NCI-H1930 (cell line): Measurements from ENCODE around the gene ALG2.
A peak's percentile ranks its signal among the peaks of the same experiment; 100 is the strongest.

Experiments used
- DNase-seq, 2 experiments: peaks; one replicate each; lab custom pipeline; 2025; lab: John Stamatoyannopoulos, UW

ALG2 gene

GRCh38 chr9:99221621-99222415 lies at the start of gene ALG2, which contains the start of gene SEC61B:
Gene ALG2 (minus strand): TSS chr9:99221942. CDS start chr9:99221894, 48 bp downstream.
Gene SEC61B (plus strand): TSS chr9:99222282. CDS start chr9:99222364, 82 bp downstream.
- peak; percentile 82 to 92 for DNase-seq

GRCh38 chr9:99270491-99270890 lies 48.7 kb upstream of the ALG2 start:
- no peak for DNase-seq

DNA sequence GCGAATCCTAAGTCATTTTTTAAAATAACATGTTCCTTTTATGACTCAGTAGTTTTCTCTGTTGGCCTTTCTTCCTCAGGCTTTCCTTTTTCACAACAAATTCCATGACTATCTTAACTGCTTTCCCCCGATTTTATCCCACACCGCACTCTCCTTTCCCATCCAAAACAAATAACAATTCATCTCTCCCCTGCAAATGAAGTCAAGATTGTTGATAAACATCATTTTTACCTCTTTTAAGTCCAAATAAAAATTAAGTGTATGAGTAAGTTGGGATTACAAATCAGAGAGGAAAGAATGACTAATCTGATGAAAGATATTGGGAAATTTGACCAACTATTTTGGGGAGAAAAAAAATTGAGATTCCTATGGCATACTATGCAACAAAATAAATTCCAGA lies 47.7 kb upstream of the ALG2 start:
- no peak for DNase-seq

DNA sequence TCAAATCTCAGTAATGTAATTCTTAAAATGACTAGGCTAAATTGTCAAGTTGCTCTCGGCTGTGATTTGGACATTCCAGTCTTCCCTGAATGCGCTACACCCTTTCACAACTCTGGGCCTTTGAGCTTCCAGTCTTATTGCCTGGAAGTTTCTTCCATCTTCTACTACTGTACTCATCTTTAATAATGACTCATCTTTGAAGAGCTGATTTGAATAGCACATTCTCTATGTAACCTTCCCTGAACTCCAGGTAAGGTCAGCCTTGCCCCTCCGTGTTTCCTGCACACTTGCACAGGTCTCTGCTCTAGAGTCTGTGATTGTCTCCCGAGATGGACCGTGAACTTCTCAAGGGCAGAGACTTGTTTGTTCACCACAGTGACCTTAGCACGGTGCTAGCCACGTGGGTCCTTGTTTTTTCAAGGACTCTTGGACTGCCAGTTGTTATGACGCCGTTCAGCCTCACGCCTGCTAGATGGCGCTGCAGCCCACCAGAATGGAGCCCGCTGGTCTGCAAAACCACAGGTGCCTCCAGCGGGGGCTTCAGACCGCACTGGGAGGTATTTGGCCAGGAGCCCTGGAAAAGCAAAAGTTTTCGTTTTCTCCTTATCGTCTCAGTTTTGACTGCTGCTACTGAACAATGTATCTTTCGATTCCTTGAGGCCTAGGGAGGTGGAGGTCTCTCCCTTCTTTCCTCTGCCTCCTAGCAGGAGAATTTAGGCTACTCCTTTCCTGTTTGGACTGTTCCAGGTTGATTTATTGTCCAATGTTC lies 44.7 kb upstream of the ALG2 start:
- peak; percentile 33 to 59 for DNase-seq

DNA sequence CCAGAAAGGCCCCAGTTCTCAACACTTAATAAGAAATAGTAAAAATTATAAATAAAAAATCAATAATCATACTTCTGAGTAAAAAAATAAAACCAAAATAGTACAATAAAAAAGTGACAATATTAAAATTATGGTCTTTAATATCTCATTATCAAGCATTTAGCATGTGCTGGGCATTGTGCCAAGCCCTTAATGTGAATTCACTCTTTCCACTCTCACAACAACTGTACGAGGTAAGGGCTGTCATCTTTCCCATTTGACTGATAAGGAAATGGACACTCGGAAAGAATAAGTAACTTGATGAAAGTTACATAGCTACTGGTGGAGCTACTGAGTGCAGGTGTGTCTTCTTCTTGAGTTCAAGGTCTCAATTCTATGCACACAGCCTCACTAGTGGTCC lies 43.9 kb upstream of the ALG2 start:
- DNase-seq, result no peak

GRCh38 chr9:99264070-99264680 lies 42.4 kb upstream of the ALG2 start:
- no peak for DNase-seq

DNA sequence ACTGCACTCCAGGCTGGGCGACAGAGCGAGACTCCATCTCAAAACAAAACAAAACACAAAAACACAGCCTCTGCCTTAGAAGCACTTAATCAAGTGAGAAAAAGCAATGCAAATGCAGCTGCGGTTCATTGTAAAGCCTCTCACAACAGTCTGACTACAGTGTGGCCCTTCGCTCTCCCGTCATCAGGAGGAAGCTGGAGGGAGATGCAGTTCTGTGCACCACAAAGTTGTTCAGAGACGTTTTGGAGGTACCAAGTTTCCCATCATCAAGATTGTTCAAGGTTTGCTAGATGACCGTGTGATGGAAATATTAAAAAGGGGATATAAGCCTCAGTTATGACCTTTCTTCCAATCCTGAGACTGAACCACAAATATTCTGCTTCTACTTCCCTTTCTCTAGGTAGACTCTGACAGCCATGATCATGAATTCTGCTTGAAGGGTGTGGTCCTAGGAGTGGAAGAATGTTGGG lies 41.2 kb upstream of the ALG2 start:
- no peak for DNase-seq

- no peak for DNase-seq
Observed at GRCh38 chr9:99261923-99262322, 40.2 kb upstream of the ALG2 start.

DNA sequence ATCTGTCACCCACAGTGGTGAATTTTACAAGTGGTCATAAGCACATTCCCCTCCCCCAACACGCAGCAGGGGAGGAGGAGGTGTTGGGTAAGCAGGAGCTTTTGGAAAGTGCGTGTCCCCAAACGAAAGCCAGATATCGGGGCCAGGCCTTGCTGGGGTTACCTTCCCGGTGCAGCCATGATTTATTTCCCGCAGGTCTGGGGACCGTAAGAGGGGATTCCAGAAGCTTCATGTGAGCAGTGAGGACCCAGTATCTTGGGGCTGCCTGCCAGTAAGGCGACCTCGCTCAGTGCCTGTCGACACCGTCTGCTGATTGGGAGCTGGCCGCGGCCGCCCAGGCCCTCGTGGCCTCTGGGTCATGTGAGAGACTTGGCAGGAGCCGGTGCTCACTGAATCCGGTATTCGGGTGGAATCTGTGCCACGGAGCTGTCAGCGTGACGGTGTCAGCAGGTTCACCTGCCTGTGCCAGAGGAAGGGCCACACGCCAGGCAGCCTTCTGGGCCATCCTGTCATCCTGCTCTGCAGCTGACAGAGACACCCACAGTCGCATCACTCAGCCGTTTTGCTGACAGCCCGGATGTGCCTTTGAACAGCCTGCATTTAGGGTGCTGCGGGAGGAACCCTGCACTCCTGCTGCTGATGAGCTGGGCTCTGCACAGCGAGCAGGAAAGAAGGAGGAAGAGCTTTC lies 37.6 kb upstream of the ALG2 start:
- DNase-seq, result no peak

DNA sequence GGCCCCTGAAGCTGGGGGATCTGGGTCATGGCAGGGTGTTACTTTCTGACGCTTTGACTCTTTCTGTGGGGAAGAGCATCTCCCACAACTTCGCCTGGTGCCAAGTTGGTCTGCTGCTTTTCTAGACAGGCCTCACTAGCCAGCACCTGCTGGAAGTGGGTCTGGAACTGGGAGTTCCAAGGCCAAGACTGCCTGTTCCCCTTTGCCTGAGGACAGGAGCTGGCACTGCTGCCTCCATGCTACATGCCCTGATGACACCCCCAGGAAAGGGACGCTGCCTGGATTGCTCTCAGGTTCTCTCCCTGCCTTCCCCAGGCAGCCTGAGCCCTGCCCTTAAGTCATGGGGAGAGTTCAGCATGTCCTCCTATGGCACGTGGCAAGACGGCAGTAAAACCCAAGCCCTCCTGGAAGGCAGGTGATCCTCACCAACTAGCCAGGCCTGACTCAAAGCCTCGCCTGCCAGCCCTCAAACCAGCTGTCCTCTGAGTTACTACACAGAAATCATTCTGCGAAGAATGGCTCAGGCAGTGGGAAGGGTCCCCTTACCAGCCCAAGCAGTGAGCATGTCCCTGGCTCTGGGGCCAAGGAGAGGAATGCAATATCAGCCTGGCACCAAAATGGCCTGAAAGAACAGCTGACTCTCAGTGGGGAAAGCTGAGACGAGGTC lies 36.1 kb upstream of the ALG2 start:
- no peak for DNase-seq

- DNase-seq, result no peak
Observed at GRCh38 chr9:99255651-99256050, 33.9 kb upstream of the ALG2 start.

GRCh38 chr9:99253772-99254431 lies 32.2 kb upstream of the ALG2 start:
- no peak for DNase-seq

DNA sequence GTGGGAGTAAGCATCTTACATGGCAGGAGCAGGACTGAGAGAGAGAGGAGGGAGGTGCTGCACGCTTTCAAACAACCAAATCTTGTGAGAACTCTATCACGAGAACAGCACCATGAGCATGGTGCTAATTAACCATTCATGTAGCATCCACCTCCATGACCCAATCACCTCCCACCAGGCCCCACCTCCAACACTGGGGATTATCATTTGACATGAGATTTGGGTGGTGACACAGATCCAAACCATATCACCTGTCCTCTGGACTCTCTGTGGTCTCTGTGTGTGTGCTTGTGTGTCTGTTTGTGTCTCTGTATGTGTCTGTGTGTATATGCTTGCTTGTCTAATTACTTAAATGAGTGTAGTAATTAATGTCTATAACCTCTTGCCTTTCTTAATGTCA lies 31.4 kb upstream of the ALG2 start:
- no peak for DNase-seq

GRCh38 chr9:99251157-99251556 lies 29.4 kb upstream of the ALG2 start:
- no peak for DNase-seq

DNA sequence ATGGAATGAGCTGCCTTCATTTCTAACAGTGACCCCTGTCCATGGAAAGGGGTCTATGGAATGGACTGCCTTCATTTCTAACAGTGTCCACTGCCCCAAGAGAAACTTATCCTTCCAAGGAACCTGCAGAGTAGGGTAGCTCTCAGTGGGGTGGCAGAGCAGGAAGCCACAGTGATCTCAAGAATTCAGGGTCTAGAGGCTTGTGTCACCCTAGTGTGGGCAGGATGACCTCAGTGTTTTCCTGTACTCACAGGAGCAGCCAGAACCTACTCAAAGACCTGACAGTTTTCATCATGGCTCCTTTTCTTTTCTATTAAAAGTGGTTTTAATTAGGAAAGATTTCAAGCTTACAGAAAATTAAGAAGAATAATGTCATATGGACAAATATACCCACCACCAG lies 27.9 kb upstream of the ALG2 start:
- no peak for DNase-seq

- no peak for DNase-seq
Observed at GRCh38 chr9:99244344-99245260, 22.9 kb upstream of the ALG2 start.

GRCh38 chr9:99241106-99241505 lies 19.4 kb upstream of the ALG2 start:
- no peak for DNase-seq

DNA sequence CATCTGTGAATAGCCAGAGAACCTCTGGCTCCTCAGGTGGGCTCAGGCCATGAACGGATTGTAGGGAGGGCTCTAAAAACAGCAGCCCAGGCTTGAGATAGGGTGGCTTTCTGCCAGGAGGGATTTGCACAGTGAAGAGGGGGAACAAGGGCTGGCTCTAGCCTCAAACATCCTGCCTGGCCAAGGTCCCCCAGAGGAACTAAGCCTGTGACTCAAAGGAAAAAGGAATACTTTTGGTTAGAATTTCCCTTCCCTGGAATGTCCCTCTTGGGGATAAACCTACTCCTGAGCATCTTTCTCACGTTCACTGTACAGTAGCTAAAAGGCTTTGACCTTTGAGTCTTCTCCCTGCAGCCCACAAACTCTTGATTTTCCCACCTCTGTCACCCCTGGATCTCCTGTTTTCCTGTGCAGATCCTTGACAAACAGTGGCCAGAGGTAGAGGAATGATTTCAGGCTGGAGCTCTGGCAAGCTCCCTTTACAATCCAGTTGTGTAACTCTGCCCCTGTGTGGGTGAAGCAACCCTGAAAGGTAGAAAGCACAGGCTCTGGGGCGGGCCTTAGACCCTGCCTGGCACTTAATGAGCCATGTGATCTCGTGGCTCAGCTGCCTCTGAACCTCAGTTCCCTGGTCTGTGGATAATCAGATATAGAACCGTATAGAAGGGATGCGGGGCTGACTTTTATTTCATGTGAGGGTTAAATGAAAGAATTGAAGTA lies 17.8 kb upstream of the ALG2 start:
- no peak for DNase-seq

DNA sequence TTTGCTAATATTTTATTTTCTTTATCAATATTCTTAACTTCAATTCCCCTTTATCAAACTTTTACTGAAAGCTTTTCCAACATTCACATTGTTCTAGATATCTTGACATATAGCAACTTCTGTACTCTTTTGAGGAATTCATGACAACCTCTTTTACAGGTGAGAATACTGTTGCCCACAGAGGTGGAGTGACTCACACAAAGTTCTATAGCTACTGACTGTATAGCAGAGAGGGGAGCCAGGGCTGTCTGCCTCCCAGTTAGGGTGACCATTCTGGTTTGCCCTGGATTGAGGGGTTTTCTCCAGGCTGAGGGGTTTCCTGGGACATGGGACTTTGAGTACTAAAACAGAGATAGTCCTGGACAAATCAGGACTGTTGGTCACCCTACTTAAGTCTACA lies 16.6 kb upstream of the ALG2 start:
- no peak for DNase-seq
